Measurements from ENCODE around the gene ATL2. TPM values are rescaled to one million over a fixed set of nuclear protein-coding genes. Genes with fewer than 3 reads are reported as not detected.
A peak's percentile ranks its signal among the peaks of the same experiment; 100 is the strongest.

Gene ATL2
- total and polyA plus RNA-seq, 7 donors = 19.8 to 98.9 (median 59.2) TPM

DNA sequence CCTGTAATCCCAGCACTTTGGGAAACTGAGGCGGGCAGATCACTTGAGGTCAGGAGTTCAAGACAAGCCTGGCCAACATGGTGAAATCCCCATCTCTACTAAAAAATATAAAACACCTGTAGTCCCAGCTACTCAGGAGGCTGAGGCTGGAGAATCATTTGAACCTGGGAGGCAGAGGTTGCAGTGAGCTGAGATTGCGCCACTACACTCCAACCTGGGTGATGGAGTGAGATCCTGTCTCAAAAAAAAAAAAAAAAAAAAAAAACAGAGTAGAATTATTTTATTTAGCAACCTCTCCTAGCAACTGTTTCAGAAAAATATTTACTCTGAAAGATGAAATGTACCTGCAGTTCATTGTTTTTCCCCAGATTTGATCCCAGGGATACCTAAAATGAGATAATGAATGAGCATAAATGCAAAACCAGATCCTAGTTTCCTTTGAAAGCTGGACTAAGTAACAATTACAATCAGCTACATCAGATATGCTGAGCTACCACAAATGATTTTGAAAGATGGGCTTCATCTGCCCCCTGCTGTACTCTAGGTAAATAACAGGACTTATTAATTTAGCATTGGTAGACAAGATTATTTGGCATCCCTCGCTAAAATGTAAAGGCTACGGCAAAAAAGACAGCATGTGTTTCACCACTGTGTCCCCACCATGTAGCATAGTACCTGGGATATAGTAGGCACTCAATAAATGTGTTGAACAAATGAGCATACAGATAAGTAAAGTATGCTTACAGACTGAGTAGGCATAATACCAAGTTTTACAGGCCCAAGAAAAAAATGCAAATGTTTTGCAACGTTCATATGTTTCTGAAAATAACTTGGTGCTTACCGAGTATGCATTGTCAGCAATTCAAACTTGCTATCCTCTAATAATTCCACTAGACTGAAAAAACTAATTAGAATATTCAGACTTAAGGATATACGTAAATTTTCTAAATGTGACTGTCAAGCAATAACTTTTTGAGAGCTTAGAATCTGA, 102.5 kb downstream of the ATL2 start:
- intact Hi-C loops (cut with DNase I) = loop anchor here in 1 of 2 donors (1.0 kb wide), 1 partner anchor 198 kb away; the partner anchor contains the start of gene CYP1B1

DNA sequence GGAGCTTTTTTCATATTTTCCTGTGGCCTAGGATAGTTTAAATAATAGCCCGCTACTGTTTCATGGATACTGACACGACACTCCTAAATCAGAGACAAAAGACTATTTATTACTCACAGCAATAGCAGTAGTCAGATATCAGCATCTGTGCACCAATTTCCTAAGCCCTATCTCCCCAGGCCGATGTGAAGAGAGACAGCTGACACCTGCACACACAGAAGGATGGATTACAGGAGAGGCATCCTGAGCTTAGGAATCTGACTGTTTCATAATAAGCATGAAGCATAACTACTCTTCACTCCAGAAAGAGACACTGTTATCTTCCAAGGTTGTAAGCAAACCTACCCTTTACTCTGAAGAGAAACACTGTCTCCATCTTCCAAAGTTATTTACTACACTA, 105.4 kb downstream of the ATL2 start:
- WGBS, 3 donors = 60 to 68% (median 66%) methylated on average over 3 of the region's 3 CpGs
- ATAC-seq (no peak), DNase-seq (no peak)
- H3K27me3 ChIP-seq (ENCODE audit: insufficient read depth in 3 of 3, low read length in 2 of 3) = no peaks in the 10 kb centered on the region
- intact Hi-C loops (cut with DNase I) = no loop called here
- no peaks in the 10 kb centered on the region for H3K36me3 ChIP-seq (ENCODE audit: insufficient read depth in 1 of 2, low read depth in 1 of 2)
- H3K9me3 ChIP-seq = no peaks in the 10 kb centered on the region
- H3K4me3 ChIP-seq = no peak overlapping the region
- H3K27ac ChIP-seq = no peak overlapping the region
- H3K4me1 ChIP-seq = no peaks in the 10 kb centered on the region
- TF ChIP-seq, protein P1, sequence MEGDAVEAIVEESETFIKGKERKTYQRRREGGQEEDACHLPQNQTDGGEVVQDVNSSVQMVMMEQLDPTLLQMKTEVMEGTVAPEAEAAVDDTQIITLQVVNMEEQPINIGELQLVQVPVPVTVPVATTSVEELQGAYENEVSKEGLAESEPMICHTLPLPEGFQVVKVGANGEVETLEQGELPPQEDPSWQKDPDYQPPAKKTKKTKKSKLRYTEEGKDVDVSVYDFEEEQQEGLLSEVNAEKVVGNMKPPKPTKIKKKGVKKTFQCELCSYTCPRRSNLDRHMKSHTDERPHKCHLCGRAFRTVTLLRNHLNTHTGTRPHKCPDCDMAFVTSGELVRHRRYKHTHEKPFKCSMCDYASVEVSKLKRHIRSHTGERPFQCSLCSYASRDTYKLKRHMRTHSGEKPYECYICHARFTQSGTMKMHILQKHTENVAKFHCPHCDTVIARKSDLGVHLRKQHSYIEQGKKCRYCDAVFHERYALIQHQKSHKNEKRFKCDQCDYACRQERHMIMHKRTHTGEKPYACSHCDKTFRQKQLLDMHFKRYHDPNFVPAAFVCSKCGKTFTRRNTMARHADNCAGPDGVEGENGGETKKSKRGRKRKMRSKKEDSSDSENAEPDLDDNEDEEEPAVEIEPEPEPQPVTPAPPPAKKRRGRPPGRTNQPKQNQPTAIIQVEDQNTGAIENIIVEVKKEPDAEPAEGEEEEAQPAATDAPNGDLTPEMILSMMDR (IDR thresholded peaks at IDR 0.05) = no peak

More for the DNA sequence above, 102.5 kb downstream of the ATL2 start:
- Histone ChIP-seq H3K36me3 (ENCODE audit: insufficient read depth in 1 of 2, low read depth in 1 of 2) (no peaks in the 10 kb centered on the region), H3K4me3 (no peak overlapping the region), H3K27ac (no peak overlapping the region), H3K9me3 (no peaks in the 10 kb centered on the region), H3K4me1 (no peaks in the 10 kb centered on the region), H3K27me3 (ENCODE audit: insufficient read depth in 3 of 3, low read length in 2 of 3) (no peaks in the 10 kb centered on the region)
- ATAC-seq (peak; percentile 71 to 84 (median 81)), DNase-seq (no peak)
- TF ChIP-seq, protein P1 (IDR thresholded peaks at IDR 0.05) = peak; percentile 68
- 50 to 59% (median 59%) methylated on average over 7 of the region's 7 CpGs for WGBS, 3 donors

DNA sequence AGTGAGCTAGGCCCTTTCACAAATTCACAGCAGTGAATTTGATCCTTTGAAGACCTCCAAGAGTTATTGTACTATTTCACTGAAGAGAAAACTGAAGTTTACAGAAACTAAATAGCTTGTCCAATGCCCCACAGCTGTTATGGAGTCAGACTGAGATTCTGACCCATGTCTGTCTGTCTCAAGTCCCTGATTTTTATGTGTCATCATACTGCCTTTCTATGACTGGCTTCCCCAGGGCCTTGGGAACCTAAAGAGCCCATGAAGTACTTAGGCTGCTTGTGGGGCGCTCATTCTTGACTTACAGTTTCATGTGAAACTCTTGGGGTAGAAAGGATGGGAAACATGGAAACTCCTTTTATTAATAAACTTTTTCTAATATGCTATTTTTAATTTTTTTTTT, 107.7 kb downstream of the ATL2 start:
- 100% methylated on average over 1 of the region's 1 CpG for WGBS, 3 donors
- Histone ChIP-seq H3K4me3 (no peak overlapping the region), H3K27ac (no peak overlapping the region), H3K36me3 (ENCODE audit: insufficient read depth in 1 of 2, low read depth in 1 of 2) (no peaks in the 10 kb centered on the region), H3K27me3 (ENCODE audit: insufficient read depth in 3 of 3, low read length in 2 of 3) (no peaks in the 10 kb centered on the region), H3K4me1 (no peaks in the 10 kb centered on the region), H3K9me3 (no peaks in the 10 kb centered on the region)
- ATAC-seq (no peak), DNase-seq (no peak)
- intact Hi-C loops (cut with DNase I) = loop anchor here (5.0 to 10.0 kb wide), 3 partner anchors 102 to 375 kb away; no protein-coding TSS in a partner anchor
- TF ChIP-seq, protein P1 (IDR thresholded peaks at IDR 0.05) = no peak

DNA sequence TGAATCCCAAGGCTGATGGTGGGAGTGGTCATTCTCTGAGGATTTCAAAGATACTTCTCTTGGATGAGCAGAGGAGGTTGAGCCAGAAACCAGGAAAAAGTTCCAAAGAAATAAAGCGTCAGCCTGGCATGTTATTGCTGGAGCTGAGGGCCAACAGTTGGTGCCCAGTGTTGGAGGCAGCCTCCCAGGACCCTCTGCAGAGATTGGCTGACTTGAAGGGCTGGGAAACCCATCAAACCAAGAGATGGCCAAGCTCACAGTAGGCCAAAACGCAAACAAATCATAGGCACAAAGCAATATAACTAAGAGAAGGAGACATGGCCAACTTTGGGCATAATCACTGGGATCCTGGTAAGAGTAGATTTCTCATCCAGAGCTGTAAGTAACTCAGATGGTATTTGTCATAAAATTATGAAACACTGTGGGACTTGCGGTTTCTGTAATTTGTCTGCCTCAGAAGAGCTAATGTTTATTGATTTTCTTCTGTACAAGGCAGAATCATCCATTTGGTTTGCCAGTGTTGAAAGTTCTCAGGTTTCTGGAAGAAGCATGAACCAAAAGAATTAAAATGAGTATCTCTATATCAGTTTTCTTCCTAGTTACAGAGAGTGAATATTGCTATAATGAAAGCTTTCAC, 108.3 kb downstream of the ATL2 start:
- no peak for DNase-seq
- Histone ChIP-seq H3K4me1 (no peaks in the 10 kb centered on the region), H3K27me3 (ENCODE audit: insufficient read depth in 3 of 3, low read length in 2 of 3) (no peaks in the 10 kb centered on the region), H3K36me3 (ENCODE audit: insufficient read depth in 1 of 2, low read depth in 1 of 2) (no peaks in the 10 kb centered on the region), H3K4me3 (no peak overlapping the region), H3K9me3 (no peaks in the 10 kb centered on the region), H3K27ac (no peak overlapping the region)
- TF ChIP-seq, protein P1 (IDR thresholded peaks at IDR 0.05) = no peak
- 83 to 93% (median 87%) methylated on average over 3 of the region's 3 CpGs for WGBS, 3 donors
- ATAC-seq = no peak
- intact Hi-C loops (cut with DNase I) = loop anchor here (5.0 to 10.0 kb wide), 3 partner anchors 102 to 374 kb away; no protein-coding TSS in a partner anchor
